Muscle layer of colon (tissue), 2 donors: ENCODE results near the gene KLHL40.

Experiments
- H3K27ac ChIP-seq: one replicate; pipeline ENCODE4 v1.7.0; 2013; ENCODE audit warnings: low read depth, mild to moderate bottlenecking, low read length, moderate library complexity
- H3K27me3 ChIP-seq, 2 donors: one replicate each; pipeline ENCODE4 v1.7.0; 2013; ENCODE audit warnings: low read length in 2 of 2, mild to moderate bottlenecking in 2 of 2; ENCODE audit not compliant: insufficient read depth in 2 of 2, control insufficient read depth in 1 of 2
- H3K36me3 ChIP-seq: one replicate; pipeline ENCODE4 v1.7.0; 2013; ENCODE audit warnings: mild to moderate bottlenecking, low read length; ENCODE audit not compliant: insufficient read depth
- H3K4me1 ChIP-seq: one replicate; pipeline ENCODE4 v1.7.0; 2013; ENCODE audit warnings: mild to moderate bottlenecking, low read length; ENCODE audit not compliant: insufficient read depth
- H3K4me3 ChIP-seq, 2 donors: one replicate each; pipeline ENCODE4 v1.7.0; 2013; ENCODE audit warnings: low read length in 2 of 2, low read depth in 1 of 2, mild to moderate bottlenecking in 1 of 2, moderate library complexity in 1 of 2
- H3K9ac ChIP-seq: one replicate; pipeline ENCODE4 v1.7.0; 2013; ENCODE audit warnings: low read length
- H3K9me3 ChIP-seq: one replicate; pipeline ENCODE4 v1.7.0; 2013; ENCODE audit warnings: mild to moderate bottlenecking, low read length
- donor health status: abdominal sarcoma.
- donor health status: Adenocarcinoma of cecum.

Gene KLHL40

DNA sequence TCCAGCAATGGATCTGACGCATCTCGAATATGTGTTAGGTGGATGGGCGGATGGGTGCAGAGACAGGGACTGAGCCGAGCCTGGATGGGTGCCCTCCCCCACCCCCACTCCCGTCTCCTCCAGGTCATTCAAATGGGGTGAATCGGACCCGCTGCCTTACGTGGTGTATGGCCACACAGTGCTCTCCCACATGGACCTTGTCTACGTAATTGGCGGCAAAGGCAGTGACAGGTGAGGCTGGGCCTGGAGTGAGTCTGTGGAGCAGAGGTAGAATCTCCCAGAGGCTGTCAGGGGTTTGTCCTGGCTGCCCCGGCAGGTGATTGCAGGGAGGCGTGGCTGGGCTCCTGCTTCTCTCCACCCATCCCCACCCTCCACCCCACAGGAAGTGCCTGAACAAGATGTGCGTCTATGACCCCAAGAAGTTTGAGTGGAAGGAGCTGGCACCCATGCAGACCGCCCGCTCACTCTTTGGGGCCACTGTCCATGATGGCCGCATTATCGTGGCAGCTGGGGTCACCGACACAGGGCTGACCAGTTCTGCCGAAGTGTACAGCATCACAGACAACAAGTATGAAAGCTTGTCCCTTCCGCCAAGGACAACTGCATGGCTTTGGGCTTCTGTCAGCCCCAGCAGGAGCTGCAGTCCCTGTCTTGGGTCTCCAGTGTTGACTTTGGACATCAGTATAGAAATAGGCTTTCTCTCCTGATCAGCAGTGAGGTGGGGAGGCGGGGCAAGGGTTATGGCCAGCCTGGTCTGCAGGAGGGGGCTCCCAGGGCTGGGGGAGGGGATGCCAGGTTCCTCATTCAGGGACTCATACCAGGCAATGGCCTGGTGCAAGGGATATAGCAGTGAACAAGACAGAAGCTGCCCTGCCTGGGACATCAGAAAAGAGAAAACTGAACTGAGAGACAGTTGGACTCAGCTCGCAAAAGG lies 3.4 kb downstream of the KLHL40 start:
- H3K4me1 ChIP-seq, result peaks cover 8% of the 10 kb centered on the region
- H3K9ac ChIP-seq, result no peak overlapping the region
- no peaks in the 10 kb centered on the region for H3K9me3 ChIP-seq
- H3K27me3 ChIP-seq, result peaks cover 0 to 12% of the 10 kb centered on the region in 2 donors
- H3K27ac ChIP-seq, result no peak overlapping the region
- H3K4me3 ChIP-seq, result no peak overlapping the region
- H3K36me3 ChIP-seq, result no peaks in the 10 kb centered on the region

DNA sequence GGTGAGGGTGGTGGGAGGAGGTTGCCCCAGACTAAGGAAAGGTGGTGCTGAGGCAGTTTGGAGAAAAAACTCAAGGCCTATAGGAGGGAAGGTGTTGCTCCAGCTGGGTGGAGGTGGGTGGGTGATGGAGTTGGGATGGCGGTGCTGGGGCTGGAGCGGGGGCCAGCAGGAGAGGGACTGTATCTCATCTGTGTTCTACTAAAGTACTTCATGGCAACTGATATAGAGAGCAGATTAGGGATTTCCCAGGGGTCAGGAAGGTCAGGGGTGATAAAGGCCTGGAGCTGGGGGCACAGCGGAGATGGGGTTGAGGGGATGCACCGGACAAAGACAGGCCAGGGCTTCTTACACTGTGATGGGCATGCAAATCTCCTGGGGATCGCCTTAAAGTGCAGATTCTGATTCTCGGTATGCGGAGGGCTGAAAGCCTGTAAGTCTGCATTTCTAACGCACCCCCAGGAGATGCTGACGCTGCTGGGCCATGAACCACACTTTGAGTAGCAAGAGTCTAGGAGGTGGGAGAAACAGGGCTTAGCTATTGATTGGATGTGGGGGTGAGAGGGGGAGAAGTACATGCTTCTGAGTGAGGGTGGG lies 4.2 kb downstream of the KLHL40 start:
- no peak overlapping the region for H3K9ac ChIP-seq
- H3K27ac ChIP-seq, result no peak overlapping the region

DNA sequence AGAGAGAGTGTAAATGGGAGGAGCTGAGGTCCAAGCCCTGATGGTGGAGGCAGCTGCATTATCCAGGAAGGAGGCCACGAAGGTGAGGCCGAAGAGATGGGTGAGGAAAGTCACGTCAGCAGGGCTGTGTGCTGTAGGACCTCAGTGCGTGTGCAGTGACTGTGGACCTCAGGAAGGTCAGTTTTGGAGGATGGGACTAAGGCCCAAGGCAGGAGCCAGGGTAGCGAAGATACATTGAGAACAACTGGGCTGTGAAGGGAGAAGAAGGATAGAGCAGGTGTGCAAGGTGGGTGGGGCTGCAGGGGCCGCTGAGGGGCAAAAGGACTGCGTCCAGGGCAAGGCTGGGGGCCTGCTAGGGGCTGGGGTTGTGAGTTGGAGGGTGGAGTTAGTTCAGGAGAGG lies 4.9 kb downstream of the KLHL40 start:
- H3K4me1 ChIP-seq, result no peaks in the 10 kb centered on the region
- H3K27ac ChIP-seq, result no peak overlapping the region
- no peak overlapping the region for H3K9ac ChIP-seq
- H3K9me3 ChIP-seq, result no peaks in the 10 kb centered on the region
- peaks cover 0 to 12% of the 10 kb centered on the region in 2 donors for H3K27me3 ChIP-seq
- H3K4me3 ChIP-seq, result no peak overlapping the region
- H3K36me3 ChIP-seq, result no peaks in the 10 kb centered on the region

More for the DNA sequence above, 4.2 kb downstream of the KLHL40 start:
- Histone ChIP-seq H3K27me3 (peaks cover 0 to 12% of the 10 kb centered on the region in 2 donors), H3K36me3 (no peaks in the 10 kb centered on the region), H3K9me3 (no peaks in the 10 kb centered on the region), H3K4me3 (no peak overlapping the region), H3K4me1 (peaks cover 6% of the 10 kb centered on the region)

DNA sequence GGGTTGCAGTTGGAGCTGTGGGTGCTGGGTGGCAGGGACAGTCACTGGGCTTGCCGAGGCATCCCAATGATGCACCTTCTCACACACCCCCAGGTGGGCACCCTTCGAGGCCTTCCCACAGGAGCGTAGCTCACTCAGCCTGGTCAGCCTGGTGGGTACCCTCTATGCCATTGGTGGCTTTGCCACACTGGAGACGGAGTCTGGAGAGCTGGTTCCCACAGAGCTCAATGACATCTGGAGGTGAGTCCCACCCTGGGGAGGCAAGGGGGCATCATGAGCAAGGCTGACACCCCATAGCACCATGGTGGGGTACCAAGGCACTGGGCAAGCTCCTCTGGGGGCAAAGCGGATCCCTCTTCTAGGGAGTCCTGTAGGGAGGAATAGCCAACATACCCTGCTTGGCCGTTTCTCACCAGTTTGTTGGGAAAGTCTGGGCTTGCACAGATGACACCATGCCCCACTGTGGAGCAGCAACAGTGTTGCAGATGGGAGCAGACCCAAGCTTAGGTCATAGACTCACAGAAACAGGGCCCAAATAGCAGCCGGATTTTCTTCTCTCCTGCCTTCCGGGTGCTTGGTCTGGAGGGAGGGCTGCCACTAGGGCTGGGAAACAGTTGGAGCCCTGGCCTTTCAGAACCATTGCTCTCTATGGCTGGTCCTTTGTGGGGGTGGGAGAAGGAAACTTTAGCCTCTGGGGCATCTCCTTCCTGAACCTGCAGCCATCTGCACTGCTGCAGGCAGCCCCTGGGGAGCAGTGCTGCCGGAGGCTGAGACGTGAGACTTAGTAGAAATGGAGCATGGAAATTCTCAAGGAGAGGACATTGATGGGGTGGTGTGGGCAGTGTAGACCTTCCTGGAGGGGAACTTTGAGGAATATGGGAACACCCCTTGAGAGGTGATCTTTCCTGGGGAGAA lies 5.7 kb downstream of the KLHL40 start:
- Histone ChIP-seq H3K36me3 (no peaks in the 10 kb centered on the region), H3K9me3 (no peaks in the 10 kb centered on the region), H3K4me1 (no peaks in the 10 kb centered on the region), H3K27ac (no peak overlapping the region), H3K27me3 (peaks cover 0 to 10% of the 10 kb centered on the region in 2 donors), H3K4me3 (no peak overlapping the region), H3K9ac (no peak overlapping the region)

DNA sequence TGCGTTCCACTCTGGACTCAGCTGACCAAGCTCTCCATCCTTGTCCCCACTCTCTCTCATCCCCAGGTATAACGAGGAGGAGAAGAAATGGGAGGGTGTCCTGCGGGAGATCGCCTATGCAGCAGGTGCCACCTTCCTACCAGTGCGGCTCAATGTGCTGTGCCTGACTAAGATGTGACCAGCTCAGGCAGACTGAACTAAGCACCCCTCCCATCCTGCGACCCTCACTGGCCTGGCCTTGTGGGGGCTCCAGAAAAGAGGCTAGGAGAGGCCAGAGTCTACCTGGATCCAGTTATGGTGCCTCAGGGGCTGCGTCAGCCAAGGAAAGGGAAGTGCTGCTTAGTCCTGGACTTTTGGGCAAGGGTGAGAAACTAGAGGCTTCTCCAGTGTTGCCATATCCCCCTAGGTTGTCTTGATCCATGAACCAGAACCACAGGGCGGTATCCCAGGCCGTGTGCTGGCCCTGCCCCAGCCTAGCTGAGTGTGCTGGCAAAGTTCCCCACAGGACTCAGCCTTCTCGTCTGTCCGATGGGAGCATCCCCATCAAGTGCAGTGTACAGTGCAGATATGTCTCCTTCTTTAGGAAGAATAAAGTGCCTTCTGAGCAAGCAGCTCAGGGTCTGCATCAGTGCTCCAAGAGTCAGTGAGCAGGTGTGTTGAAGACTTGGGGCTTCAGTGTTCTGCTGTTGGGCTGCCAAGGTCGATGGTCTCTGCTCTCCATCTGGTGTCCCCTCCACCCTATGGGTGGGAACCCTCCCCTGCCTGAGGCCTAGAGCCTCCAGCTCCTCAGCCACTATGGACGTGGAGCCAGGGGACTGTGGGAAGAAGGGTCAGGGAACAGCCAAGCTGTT lies 6.7 kb downstream of the KLHL40 start:
- Histone ChIP-seq H3K4me3 (no peak overlapping the region), H3K4me1 (no peaks in the 10 kb centered on the region), H3K27me3 (peaks cover 0 to 4% of the 10 kb centered on the region in 2 donors), H3K9me3 (no peaks in the 10 kb centered on the region), H3K36me3 (no peaks in the 10 kb centered on the region), H3K27ac (no peak overlapping the region), H3K9ac (no peak overlapping the region)

DNA sequence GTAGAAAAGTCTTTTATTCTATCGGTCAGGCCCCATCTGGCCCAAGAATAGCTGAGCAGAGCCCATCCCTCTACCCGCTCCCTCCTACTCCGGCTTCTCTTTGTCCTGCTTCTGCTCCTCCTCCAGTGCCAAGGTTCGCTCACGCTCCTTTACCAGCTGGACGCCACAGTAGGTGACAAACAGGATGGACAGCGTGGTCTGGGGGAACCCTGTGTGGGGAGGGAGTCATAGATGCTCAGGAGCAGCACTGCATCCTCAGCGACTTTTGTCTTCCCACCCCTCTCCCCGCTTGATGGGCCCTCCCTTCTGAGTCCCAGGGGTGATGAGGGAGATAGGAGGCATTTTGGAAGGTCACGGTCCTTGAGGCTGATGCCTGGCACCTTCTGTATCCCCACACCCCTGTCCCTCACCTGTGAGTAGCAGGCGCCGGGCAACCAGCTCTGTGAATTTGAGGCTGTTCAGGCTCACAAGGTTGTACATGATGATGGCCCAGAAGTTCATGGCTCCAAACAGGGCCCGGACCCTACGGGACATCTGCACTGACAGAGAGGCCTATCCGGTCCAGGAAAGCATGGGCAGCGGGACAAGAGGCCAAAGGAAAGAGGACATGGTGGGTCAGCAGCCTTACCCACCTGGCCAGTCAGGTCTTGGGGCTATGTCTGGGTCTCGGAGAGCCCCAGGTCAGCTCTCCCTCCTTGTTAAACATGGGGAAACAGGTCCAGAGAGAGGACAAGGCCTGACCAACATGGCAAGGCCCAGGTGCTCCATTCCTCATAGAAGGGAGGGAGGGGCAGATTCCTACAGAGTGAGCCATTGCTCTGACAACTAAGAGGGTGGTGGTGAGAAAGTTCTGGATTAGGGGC lies 7.6 kb downstream of the KLHL40 start:
- H3K4me1 ChIP-seq, result no peaks in the 10 kb centered on the region
- H3K27ac ChIP-seq, result no peak overlapping the region
- no peak overlapping the region for H3K9ac ChIP-seq

DNA sequence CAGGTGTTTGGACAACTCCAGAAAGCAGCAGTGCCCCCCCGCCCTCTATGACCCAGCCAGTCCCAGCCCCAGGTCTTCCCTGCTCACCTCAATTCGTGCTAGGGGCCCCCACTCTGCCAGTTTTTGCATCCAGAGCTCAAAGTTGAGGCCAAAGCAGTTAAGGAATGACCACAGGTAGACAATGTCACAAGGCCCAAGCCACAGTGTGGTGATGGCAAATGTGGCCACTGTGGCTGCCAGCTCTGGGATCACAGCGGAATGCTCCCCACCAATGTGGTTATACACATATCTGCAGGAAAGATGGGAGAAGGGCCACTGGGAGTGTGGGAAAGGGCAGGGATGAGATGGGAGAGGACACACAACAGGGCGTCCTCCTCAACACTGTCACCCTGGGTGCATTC lies 8.2 kb downstream of the KLHL40 start:
- Histone ChIP-seq H3K4me3 (no peak overlapping the region), H3K4me1 (no peaks in the 10 kb centered on the region), H3K27ac (no peak overlapping the region), H3K9ac (no peak overlapping the region), H3K9me3 (no peaks in the 10 kb centered on the region), H3K36me3 (no peaks in the 10 kb centered on the region), H3K27me3 (no peaks in the 10 kb centered on the region)

More for the DNA sequence above, 7.6 kb downstream of the KLHL40 start:
- no peaks in the 10 kb centered on the region for H3K9me3 ChIP-seq
- H3K27me3 ChIP-seq, result no peaks in the 10 kb centered on the region
- no peaks in the 10 kb centered on the region for H3K36me3 ChIP-seq
- no peak overlapping the region for H3K4me3 ChIP-seq

DNA sequence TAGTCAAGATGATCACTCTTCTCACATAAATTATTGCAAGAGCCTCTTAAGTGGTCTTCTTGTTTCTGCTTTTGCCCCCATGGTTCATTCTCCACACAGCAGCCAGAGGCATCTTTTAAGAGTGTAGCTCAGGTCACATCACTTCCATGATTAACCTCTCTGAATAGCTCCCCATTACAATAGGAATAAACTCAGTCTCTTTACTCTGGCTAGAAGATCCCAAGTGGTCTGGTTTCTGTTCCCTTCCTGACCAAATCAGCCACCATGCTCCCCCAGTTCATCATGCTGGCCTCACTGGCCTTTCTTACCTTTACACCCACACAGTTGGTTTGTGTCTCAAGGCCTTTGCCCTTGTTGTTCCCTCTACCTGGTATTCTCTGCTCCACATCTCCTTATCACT lies 9.0 kb downstream of the KLHL40 start:
- Histone ChIP-seq H3K27ac (no peak overlapping the region), H3K9ac (no peak overlapping the region), H3K9me3 (no peaks in the 10 kb centered on the region), H3K4me1 (no peaks in the 10 kb centered on the region), H3K4me3 (no peak overlapping the region), H3K36me3 (no peaks in the 10 kb centered on the region), H3K27me3 (no peaks in the 10 kb centered on the region)

DNA sequence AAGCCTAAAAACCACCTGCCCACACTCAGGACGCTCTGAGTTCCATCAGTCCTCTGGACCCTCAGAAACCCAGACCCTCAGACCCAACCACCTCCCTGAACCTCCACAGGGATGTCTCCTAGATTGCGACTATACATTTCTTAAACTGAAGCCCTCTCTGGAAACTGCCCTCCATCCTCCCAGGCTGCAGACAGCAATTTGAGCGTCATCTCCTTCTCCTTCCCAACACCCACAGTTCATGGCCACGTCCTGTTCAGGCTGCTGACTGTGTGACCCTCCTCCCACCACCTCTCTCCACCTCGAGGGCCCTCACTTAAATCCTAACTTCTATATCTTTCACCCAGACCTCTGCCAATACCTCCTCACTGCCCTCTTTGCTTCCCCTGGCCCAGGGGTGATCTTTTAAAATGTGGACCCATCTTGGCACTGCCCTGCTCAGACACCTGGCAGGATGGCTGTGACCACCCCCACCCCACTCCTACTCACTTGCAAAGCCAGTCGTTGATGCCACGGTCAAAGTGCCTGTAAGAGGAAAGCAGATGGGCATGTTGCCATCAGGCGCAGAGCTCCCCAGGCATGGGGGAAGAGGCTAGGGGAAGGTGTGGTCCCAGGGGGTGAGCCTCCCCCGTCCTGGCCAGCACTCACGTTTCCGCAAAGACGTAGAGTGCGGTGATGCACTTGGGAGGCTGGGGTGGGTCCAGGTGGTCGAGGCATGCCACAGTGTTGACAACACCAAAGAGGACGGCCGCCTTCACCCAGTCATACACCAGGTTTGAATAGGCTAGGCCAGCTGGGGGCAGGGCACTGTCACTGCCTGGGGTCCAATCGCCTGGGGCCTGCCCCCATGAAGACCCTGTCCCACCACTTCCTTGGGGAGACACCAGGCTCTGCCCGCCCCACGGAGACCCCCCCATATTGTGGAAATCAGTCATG lies 11.3 kb downstream of the KLHL40 start:
- Histone ChIP-seq H3K27ac (no peak overlapping the region), H3K9ac (no peak overlapping the region), H3K36me3 (no peaks in the 10 kb centered on the region), H3K27me3 (no peaks in the 10 kb centered on the region), H3K9me3 (no peaks in the 10 kb centered on the region), H3K4me3 (no peak overlapping the region), H3K4me1 (no peaks in the 10 kb centered on the region)
